Measurements from ENCODE around the gene POMGNT2. TPM values are rescaled to one million over a fixed set of nuclear protein-coding genes. Genes with fewer than 3 reads are reported as not detected.

The POMGNT2 gene
- total and polyA plus RNA-seq, 10 of the 15 experiments (the other 5 are each of a cell fraction or from before 2014, with no cell fraction given): 0.02 to 1.7 (median 0.17) TPM; not detected in 1

DNA sequence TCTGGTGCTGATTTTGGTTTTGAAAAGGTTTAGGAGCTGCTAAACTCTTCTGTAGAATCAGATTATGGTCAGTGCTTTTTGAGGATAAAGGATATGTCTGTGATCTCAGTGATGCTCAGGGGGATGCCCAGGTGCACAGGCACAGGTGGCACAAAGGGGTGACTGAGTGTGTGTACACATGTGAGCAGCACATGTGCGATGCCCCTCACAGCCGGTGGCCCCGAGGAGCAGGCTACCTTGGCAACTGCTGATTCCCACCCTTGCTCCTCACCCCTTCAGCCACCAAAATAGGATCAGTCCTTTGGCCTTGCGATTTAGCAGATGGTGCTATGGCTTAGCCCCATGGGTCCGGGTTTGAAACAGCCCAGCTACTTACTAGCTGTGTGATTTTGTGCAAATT, 51.1 kb downstream of the POMGNT2 start:
- CTCF ChIA-PET: interaction anchor here (1.3 kb wide), 1 partner anchor 15 kb away, joined by 3 read pairs; no protein-coding TSS in a partner anchor
- BruUV-seq (replicated peaks): no TSS peak
- ATAC-seq: no peak
- Histone ChIP-seq H3K4me1 (ENCODE audit: control insufficient read depth, insufficient read depth, low read length) (no peaks in the 10 kb centered on the region), H3K4me2 (ENCODE audit: control insufficient read depth, insufficient read depth) (no peak overlapping the region), H4K20me1 (ENCODE audit: control insufficient read depth, insufficient read depth) (no peaks in the 10 kb centered on the region), H3K9me3 (replicated peaks; ENCODE audit: control insufficient read depth, insufficient read depth, low read length) (no peaks in the 10 kb centered on the region), H3K4me3 (no peak overlapping the region), H3K79me2 (ENCODE audit: control insufficient read depth, insufficient read depth, low read length) (no peaks in the 10 kb centered on the region), H2AFZ (ENCODE audit: control insufficient read depth, low read depth, low read length) (no peak overlapping the region), H3K9ac (ENCODE audit: control insufficient read depth, insufficient read depth, low read length) (no peak overlapping the region), H3K27ac (ENCODE audit: control insufficient read depth, insufficient read depth) (no peak overlapping the region), H3K36me3 (ENCODE audit: control insufficient read depth in 2 of 2, insufficient read depth in 2 of 2, low read length in 1 of 2) (no peaks in the 10 kb centered on the region), H3K27me3 (replicated peaks in 1 of 2; ENCODE audit: control insufficient read depth in 2 of 2, insufficient read depth in 2 of 2, low read length in 1 of 2) (no peaks in the 10 kb centered on the region; a peak in 1 of 4 replicates)
- POLR2A ChIA-PET: no interaction called here
- WGBS (ENCODE audit: insufficient coverage, insufficient replicate concordance, low lambda C conversion rate, missing lambda C conversion rate): 29% methylated on average over 5 of the region's 5 CpGs
- SMC1A ChIA-PET (ENCODE audit: uncharacterized antibody, unreplicated experiment): no interaction called here
- no peak for DNase-seq (ENCODE audit: low read depth, low spot score)
- no peak for TF ChIP-seq ATF7 (IDR thresholded peaks at IDR 0.05; ENCODE audit: low read depth)
- no peak for TF ChIP-seq ZZZ3 (IDR thresholded peaks at IDR 0.05; ENCODE audit: control insufficient read depth, insufficient read length, low read depth)
- TF ChIP-seq SREBF1 (IDR thresholded peaks at IDR 0.05; ENCODE audit: low read length): no peak
- no peak for TF ChIP-seq ELK1 (IDR thresholded peaks at IDR 0.05; ENCODE audit: low read depth, low read length)
- no peak for TF ChIP-seq IRF3 (IDR thresholded peaks at IDR 0.05)
- TF ChIP-seq ZNF217 (IDR thresholded peaks at IDR 0.05): no peak
- no peak for TF ChIP-seq ASH2L (IDR thresholded peaks at IDR 0.05; ENCODE audit: borderline replicate concordance, low read depth)
- no peak for TF ChIP-seq MEF2B (IDR thresholded peaks at IDR 0.05; ENCODE audit: partially characterized antibody, poor library complexity, severe bottlenecking)
- TF ChIP-seq GATAD2B (conservative IDR thresholded peaks at IDR 0.05; ENCODE audit: low read depth): no peak
- no peak for TF ChIP-seq FOXM1 (IDR thresholded peaks at IDR 0.05; ENCODE audit: low read depth, low read length)
- TF ChIP-seq, protein P1, sequence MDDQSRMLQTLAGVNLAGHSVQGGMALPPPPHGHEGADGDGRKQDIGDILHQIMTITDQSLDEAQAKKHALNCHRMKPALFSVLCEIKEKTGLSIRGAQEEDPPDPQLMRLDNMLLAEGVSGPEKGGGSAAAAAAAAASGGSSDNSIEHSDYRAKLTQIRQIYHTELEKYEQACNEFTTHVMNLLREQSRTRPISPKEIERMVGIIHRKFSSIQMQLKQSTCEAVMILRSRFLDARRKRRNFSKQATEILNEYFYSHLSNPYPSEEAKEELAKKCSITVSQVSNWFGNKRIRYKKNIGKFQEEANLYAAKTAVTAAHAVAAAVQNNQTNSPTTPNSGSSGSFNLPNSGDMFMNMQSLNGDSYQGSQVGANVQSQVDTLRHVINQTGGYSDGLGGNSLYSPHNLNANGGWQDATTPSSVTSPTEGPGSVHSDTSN (IDR thresholded peaks at IDR 0.05; ENCODE audit: insufficient replicate concordance, low read depth, low read length): no peak
- no peak for TF ChIP-seq CHD4 (IDR thresholded peaks at IDR 0.05)
- no peak for TF ChIP-seq HSF1 (IDR thresholded peaks at IDR 0.05; ENCODE audit: low read depth, low read length)
- no peak for TF ChIP-seq POLR2AphosphoS5 (IDR thresholded peaks at IDR 0.05; ENCODE audit: low read length)
- TF ChIP-seq, protein P2, sequence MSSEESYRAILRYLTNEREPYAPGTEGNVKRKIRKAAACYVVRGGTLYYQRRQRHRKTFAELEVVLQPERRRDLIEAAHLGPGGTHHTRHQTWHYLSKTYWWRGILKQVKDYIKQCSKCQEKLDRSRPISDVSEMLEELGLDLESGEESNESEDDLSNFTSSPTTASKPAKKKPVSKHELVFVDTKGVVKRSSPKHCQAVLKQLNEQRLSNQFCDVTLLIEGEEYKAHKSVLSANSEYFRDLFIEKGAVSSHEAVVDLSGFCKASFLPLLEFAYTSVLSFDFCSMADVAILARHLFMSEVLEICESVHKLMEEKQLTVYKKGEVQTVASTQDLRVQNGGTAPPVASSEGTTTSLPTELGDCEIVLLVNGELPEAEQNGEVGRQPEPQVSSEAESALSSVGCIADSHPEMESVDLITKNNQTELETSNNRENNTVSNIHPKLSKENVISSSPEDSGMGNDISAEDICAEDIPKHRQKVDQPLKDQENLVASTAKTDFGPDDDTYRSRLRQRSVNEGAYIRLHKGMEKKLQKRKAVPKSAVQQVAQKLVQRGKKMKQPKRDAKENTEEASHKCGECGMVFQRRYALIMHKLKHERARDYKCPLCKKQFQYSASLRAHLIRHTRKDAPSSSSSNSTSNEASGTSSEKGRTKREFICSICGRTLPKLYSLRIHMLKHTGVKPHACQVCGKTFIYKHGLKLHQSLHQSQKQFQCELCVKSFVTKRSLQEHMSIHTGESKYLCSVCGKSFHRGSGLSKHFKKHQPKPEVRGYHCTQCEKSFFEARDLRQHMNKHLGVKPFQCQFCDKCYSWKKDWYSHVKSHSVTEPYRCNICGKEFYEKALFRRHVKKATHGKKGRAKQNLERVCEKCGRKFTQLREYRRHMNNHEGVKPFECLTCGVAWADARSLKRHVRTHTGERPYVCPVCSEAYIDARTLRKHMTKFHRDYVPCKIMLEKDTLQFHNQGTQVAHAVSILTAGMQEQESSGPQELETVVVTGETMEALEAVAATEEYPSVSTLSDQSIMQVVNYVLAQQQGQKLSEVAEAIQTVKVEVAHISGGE (CRISPR knock-in tag; IDR thresholded peaks at IDR 0.05): no peak
- TF ChIP-seq, protein P3, sequence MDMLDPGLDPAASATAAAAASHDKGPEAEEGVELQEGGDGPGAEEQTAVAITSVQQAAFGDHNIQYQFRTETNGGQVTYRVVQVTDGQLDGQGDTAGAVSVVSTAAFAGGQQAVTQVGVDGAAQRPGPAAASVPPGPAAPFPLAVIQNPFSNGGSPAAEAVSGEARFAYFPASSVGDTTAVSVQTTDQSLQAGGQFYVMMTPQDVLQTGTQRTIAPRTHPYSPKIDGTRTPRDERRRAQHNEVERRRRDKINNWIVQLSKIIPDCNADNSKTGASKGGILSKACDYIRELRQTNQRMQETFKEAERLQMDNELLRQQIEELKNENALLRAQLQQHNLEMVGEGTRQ (IDR thresholded peaks at IDR 0.05; ENCODE audit: borderline replicate concordance, low read depth, low read length): no peak
- FAIRE-seq: no peak
- intact Hi-C loops (cut with micrococcal nuclease; ENCODE audit: unreplicated experiment): no loop called here
- RAD21 ChIA-PET (ENCODE audit: unreplicated experiment): no interaction called here
- in situ Hi-C loops (cut with MboI): no loop called here
